GM23338 (cell line): ENCODE results near the gene TEKTIP1. TPM values are rescaled to one million over a fixed set of nuclear protein-coding genes. Genes with fewer than 3 reads are reported as not detected.
"Not testable (repeated sequence)": the region's sequence is repeated elsewhere in the genome, so short reads cannot be mapped to it uniquely, and the experiment has no call there.

ENCODE experiments used
- ATAC-seq: fragments of 200-7000 bp; cut with Tn5 transposase; 3 replicates; pipeline ENCODE4 v1.9.1; 2020
- DNase-seq: peaks from one replicate; pipeline ENCODE4 v3.0.0-alpha.2; 2015; ENCODE audit warnings: low spot score
- H2AFZ ChIP-seq: fragments of 200-600 bp; sonication (generic); 2 replicates; pipeline ENCODE4 v1.8.0; 2016; ENCODE audit warnings: antibody characterized with exemption, mild to moderate bottlenecking, moderate library complexity
- H3F3A ChIP-seq: fragments of 200-600 bp; sonication (generic); replicated peaks from 2 replicates; pipeline ENCODE4 v1.8.0; 2017; ENCODE audit warnings: antibody characterized with exemption, mixed run types, low read depth
- H3K27ac ChIP-seq: fragments of 200-600 bp; sonication (generic); 2 replicates; pipeline ENCODE4 v1.6.1; 2016; ENCODE audit warnings: low read depth
- H3K27me3 ChIP-seq: fragments of 200-600 bp; sonication (generic); 2 replicates; pipeline ENCODE4 v1.8.0; 2016; ENCODE audit warnings: mild to moderate bottlenecking, mixed run types, moderate library complexity; ENCODE audit not compliant: insufficient read depth
- H3K36me3 ChIP-seq: fragments of 200-600 bp; sonication (generic); 2 replicates; pipeline ENCODE4 v1.8.0; 2016; ENCODE audit warnings: mild to moderate bottlenecking; ENCODE audit not compliant: insufficient read depth
- H3K4me1 ChIP-seq: fragments of 200-600 bp; sonication (generic); 2 replicates; pipeline ENCODE4 v1.8.0; 2016; ENCODE audit warnings: mild to moderate bottlenecking, moderate library complexity; ENCODE audit not compliant: insufficient read depth
- H3K4me2 ChIP-seq: fragments of 200-600 bp; sonication (generic); 2 replicates; pipeline ENCODE4 v1.7.1; 2017; ENCODE audit warnings: mixed run types
- H3K4me3 ChIP-seq: fragments of 200-600 bp; sonication (generic); 2 replicates; pipeline ENCODE4 v1.6.1; 2016; ENCODE audit warnings: mixed run types
- H3K79me2 ChIP-seq: fragments of 200-600 bp; sonication (generic); replicated peaks from 2 replicates; pipeline ENCODE4 v1.8.0; 2017; ENCODE audit warnings: mild to moderate bottlenecking; ENCODE audit not compliant: insufficient read depth
- H3K9me2 ChIP-seq: fragments of 200-600 bp; sonication (generic); 2 replicates; pipeline ENCODE4 v1.8.0; 2017; ENCODE audit not compliant: insufficient read depth
- H4K20me1 ChIP-seq: fragments of 200-600 bp; sonication (generic); replicated peaks from 2 replicates; pipeline ENCODE4 v1.8.0; 2017; ENCODE audit warnings: mild to moderate bottlenecking; ENCODE audit not compliant: insufficient read depth
- H3K27ac Mint-ChIP-seq: 2 replicates; pipeline ENCODE4 v1.8.0; 2020; ENCODE audit warnings: inconsistent platforms, mild to moderate bottlenecking, moderate library complexity, mixed read lengths
- H3K27me3 Mint-ChIP-seq: 3 replicates; pipeline ENCODE4 v1.8.0; 2022; ENCODE audit warnings: low read depth, mild to moderate bottlenecking, moderate library complexity, mixed read lengths, inconsistent platforms; ENCODE audit not compliant: insufficient read depth, poor library complexity
- H3K36me3 Mint-ChIP-seq: 3 replicates; pipeline ENCODE4 v1.8.0; 2021; ENCODE audit warnings: low read depth, mild to moderate bottlenecking, inconsistent platforms, moderate library complexity, mixed read lengths
- H3K4me1 Mint-ChIP-seq: 3 replicates; pipeline ENCODE4 v1.8.0; 2020; ENCODE audit warnings: mild to moderate bottlenecking, inconsistent platforms, mixed read lengths
- H3K4me3 Mint-ChIP-seq: 3 replicates; pipeline ENCODE4 v1.8.0; 2021; ENCODE audit warnings: moderate library complexity, mild to moderate bottlenecking, inconsistent platforms, mixed read lengths
- H3K9me3 Mint-ChIP-seq: 3 replicates; pipeline ENCODE4 v1.8.0; 2020; ENCODE audit warnings: moderate library complexity, mild to moderate bottlenecking, inconsistent platforms, mixed read lengths
- CREB1 ChIP-seq: fragments of 250-450 bp; sonication (Bioruptor Pico); IDR thresholded peaks from 2 replicates; pipeline ENCODE4 v1.5.0; 2020; ENCODE audit warnings: low read depth, mild to moderate bottlenecking, moderate library complexity
- CTCF ChIP-seq, 2 experiments: fragments of 200-600 bp in 1 of 2; sonication (generic) in 1 of 2; conservative IDR thresholded peaks; 2 replicates each; pipeline versions ENCODE4 v1.5.1 to v1.6.1; 2016 to 2017; ENCODE audit warnings: antibody characterized with exemption in 2 of 2, low read depth in 2 of 2, mild to moderate bottlenecking in 2 of 2, moderate library complexity in 1 of 2
- EZH2phosphoT487 ChIP-seq: fragments of 200-600 bp; sonication (generic); IDR thresholded peaks from one replicate; pipeline ENCODE4 v1.8.1; 2018; ENCODE audit warnings: antibody characterized with exemption; ENCODE audit not compliant: unreplicated experiment
- JUNB ChIP-seq: IDR thresholded peaks from one replicate; pipeline ENCODE4 v1.6.1; 2016; ENCODE audit warnings: antibody characterized with exemption; ENCODE audit not compliant: unreplicated experiment
- NANOG ChIP-seq: IDR thresholded peaks from 2 replicates; pipeline ENCODE4 v1.6.1; 2016; ENCODE audit warnings: antibody characterized with exemption, borderline replicate concordance
- POLR2AphosphoS5 ChIP-seq: IDR thresholded peaks from 2 replicates; pipeline ENCODE4 v1.6.1; 2016; ENCODE audit warnings: antibody characterized with exemption, low read depth
- REST ChIP-seq: IDR thresholded peaks from one replicate; pipeline ENCODE4 v1.6.1; 2018; ENCODE audit warnings: antibody characterized with exemption; ENCODE audit not compliant: unreplicated experiment
- STAT1 ChIP-seq: IDR thresholded peaks from one replicate; pipeline ENCODE4 v1.6.1; 2016; ENCODE audit warnings: antibody characterized with exemption; ENCODE audit not compliant: unreplicated experiment
- ZNF114 ChIP-seq: fragments of 250-450 bp; sonication (Bioruptor Pico); IDR thresholded peaks from 2 replicates; pipeline ENCODE4 v1.5.0; 2020; ENCODE audit warnings: mild to moderate bottlenecking, moderate library complexity
- ZNF331 ChIP-seq: fragments of 250-450 bp; sonication (Bioruptor Pico); IDR thresholded peaks from 2 replicates; pipeline ENCODE4 v1.5.0; 2020; ENCODE audit warnings: low read depth, mild to moderate bottlenecking, moderate library complexity
- polyA plus RNA-seq: library from polyadenylated mRNA; unstranded; fragments of >200 nt; fragmentation: Nextera tagmentation; extraction: Ambion mirVana; gene quantifications from 2 replicates; pipeline ENCODE4 v1.2.1, GENCODE V29; 2016
- total RNA-seq: library from RNA; depleted of rRNA; stranded (reverse); fragments of >200 nt; shearing (Covaris generic); gene quantifications from 2 replicates; pipeline ENCODE4 v1.2.3, GENCODE V29; 2014

Gene TEKTIP1
- total and polyA plus RNA-seq, 2 experiments from 2014 or later = not detected

- TF ChIP-seq POLR2AphosphoS5 (no peak), ZNF114 (no peak), EZH2phosphoT487 (no peak)
These were observed 26.2 kb downstream of the TEKTIP1 start (continued) for GRCh38 chr19:3565139-3565538.

- not testable (repeated sequence) for H3K27ac ChIP-seq, H3K4me3 Mint-ChIP-seq, H3K4me1 ChIP-seq, H3K27me3 ChIP-seq, H3K36me3 Mint-ChIP-seq, ATAC-seq, H3K9me3 Mint-ChIP-seq, H3K4me2 ChIP-seq, H3K79me2 ChIP-seq, H3K36me3 ChIP-seq, H4K20me1 ChIP-seq, H3F3A ChIP-seq, H3K9me2 ChIP-seq, H3K4me3 ChIP-seq, H3K4me1 Mint-ChIP-seq, H3K27ac Mint-ChIP-seq, DNase-seq, H2AFZ ChIP-seq
- H3K27me3 Mint-ChIP-seq = peaks cover 14% of the 10 kb centered on the region
These were observed 31.1 kb downstream of the TEKTIP1 start for GRCh38 chr19:3570042-3570441.

GRCh38 chr19:3570606-3571011 is 31.6 kb downstream of the TEKTIP1 start:
- Histone ChIP-seq H3K4me3 (no peak overlapping the region), H3K36me3 (no peaks in the 10 kb centered on the region), H3K4me1 (peaks cover 9% of the 10 kb centered on the region), H3K4me2 (no peak overlapping the region), H2AFZ (no peak overlapping the region), H3K9me2 (no peaks in the 10 kb centered on the region), H3K27ac (no peak overlapping the region), H4K20me1 (peaks cover 6% of the 10 kb centered on the region), H3K79me2 (no peaks in the 10 kb centered on the region), H3F3A (peaks cover 5% of the 10 kb centered on the region), H3K27me3 (no peaks in the 10 kb centered on the region)
- H3K27ac Mint-ChIP-seq = no peak overlapping the region
- ATAC-seq (no peak), DNase-seq (no peak)
- TF ChIP-seq STAT1 (no peak), POLR2AphosphoS5 (no peak), ZNF114 (no peak), ZNF331 (no peak), EZH2phosphoT487 (no peak), JUNB (no peak), CREB1 (CRISPR knock-in tag) (no peak), CTCF (conservative IDR thresholded peaks at IDR 0.05; ENCODE audit: low read depth in 2 of 2) (no peak), REST (no peak), NANOG (no peak)
- H3K36me3 Mint-ChIP-seq = peaks cover 12% of the 10 kb centered on the region
- no peaks in the 10 kb centered on the region for H3K9me3 Mint-ChIP-seq
- peaks cover 15% of the 10 kb centered on the region for H3K4me1 Mint-ChIP-seq
- no peak overlapping the region for H3K4me3 Mint-ChIP-seq
- H3K27me3 Mint-ChIP-seq = peaks cover 18% of the 10 kb centered on the region
